SKM-1 treated with dmso at 0.1 percent for 144 hours (cell line): ENCODE results near the gene OXSR1.
"Not testable (repeated sequence)": the region's sequence is repeated elsewhere in the genome, so short reads cannot be mapped to it uniquely, and the experiment has no call there.

ENCODE experiments used
- DNase-seq: peaks from one replicate; lab custom pipeline; 2025; ENCODE audit not compliant: unreplicated experiment; lab: John Stamatoyannopoulos, UW

OXSR1 gene

GRCh38 chr3:38127611-38128302 lies 37.6 kb upstream of the OXSR1 start:
- DNase-seq, result no peak

- no peak for DNase-seq
Measured at GRCh38 chr3:38128303-38128655, 37.1 kb upstream of the OXSR1 start.

- no peak for DNase-seq
Measured at GRCh38 chr3:38129058-38129457, 36.3 kb upstream of the OXSR1 start.

- no peak for DNase-seq
Measured at GRCh38 chr3:38130631-38131065, 34.7 kb upstream of the OXSR1 start.

- DNase-seq, result peak; percentile 59
Measured at GRCh38 chr3:38131621-38132369, 33.5 kb upstream of the OXSR1 start.

GRCh38 chr3:38133209-38133556 lies 32.2 kb upstream of the OXSR1 start:
- DNase-seq, result no peak

GRCh38 chr3:38133557-38134405 lies 31.6 kb upstream of the OXSR1 start:
- DNase-seq, result no peak

GRCh38 chr3:38134517-38135143 lies 30.7 kb upstream of the OXSR1 start:
- DNase-seq, result not testable (repeated sequence)

GRCh38 chr3:38135621-38136277 lies 29.6 kb upstream of the OXSR1 start:
- peak; percentile 28 for DNase-seq

GRCh38 chr3:38136393-38136776 lies 29.0 kb upstream of the OXSR1 start:
- no peak for DNase-seq

GRCh38 chr3:38136777-38137614 lies 28.3 kb upstream of the OXSR1 start, which contains the start of gene ACAA1:
Gene ACAA1, minus strand, starts transcription at chr3:38137127. Its CDS starts 92 bp downstream, at chr3:38137035.
- DNase-seq, result peak; percentile 100

GRCh38 chr3:38137615-38138348 lies 27.6 kb upstream of the OXSR1 start:
- DNase-seq, result no peak

GRCh38 chr3:38138349-38139190 lies 26.8 kb upstream of the OXSR1 start, which contains the start of gene MYD88:
Gene MYD88, plus strand, starts transcription at chr3:38138661. Its CDS starts 40 bp downstream, at chr3:38138701.
- DNase-seq, result peak; percentile 77

GRCh38 chr3:38139191-38139590 lies 26.1 kb upstream of the OXSR1 start:
- DNase-seq, result no peak

GRCh38 chr3:38139652-38140051 lies 25.7 kb upstream of the OXSR1 start:
- DNase-seq, result no peak

GRCh38 chr3:38140326-38141172 lies 24.8 kb upstream of the OXSR1 start:
- no peak for DNase-seq
